GM23248 (cell line): ENCODE measurements around the gene LARP6.

Experiments
- EZH2 ChIP-seq: fragments of 200-600 bp; sonication (generic); IDR thresholded peaks from 2 replicates; pipeline ENCODE4 v1.6.1; 2018; ENCODE audit warnings: antibody characterized with exemption, mild to moderate bottlenecking; ENCODE audit not compliant: insufficient read depth, poor library complexity, severe bottlenecking
- EZH2phosphoT487 ChIP-seq: fragments of 200-600 bp; sonication (generic); IDR thresholded peaks from 2 replicates; pipeline ENCODE4 v1.6.1; 2018; ENCODE audit warnings: antibody characterized with exemption, moderate library complexity, mild to moderate bottlenecking, low read depth; ENCODE audit not compliant: insufficient read depth

DNA sequence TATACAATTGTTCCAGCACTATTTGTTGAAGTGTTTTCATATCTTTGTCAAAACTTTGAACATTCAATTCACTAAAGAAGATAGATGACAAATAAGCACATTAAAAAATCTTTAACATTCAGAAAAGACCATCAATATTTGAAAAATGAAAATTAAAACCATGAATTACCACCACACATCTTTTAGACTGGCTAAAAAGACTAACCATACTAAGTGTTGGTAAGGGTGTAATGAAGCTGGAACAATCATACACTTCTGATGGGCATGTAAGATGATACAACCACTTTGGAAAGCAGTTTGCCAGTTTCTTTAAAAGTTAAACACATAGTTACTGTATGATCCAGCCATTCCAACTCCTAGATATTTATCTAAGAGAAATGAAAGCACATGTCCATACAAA, 33.7 kb downstream of the LARP6 start:
- TF ChIP-seq EZH2 (no peak), EZH2phosphoT487 (no peak)
